Right lobe of liver (tissue), 6 donors: Measurements from ENCODE around the gene PTPRN2. TPM values are rescaled to one million over a fixed set of nuclear protein-coding genes. Genes with fewer than 3 reads are reported as not detected.

ENCODE experiments used
- ATAC-seq, 4 donors: fragments of 200-7000 bp; cut with Tn5 transposase; one replicate each; pipeline ENCODE4 v1.9.1; 2020; ENCODE audit warnings: mild to moderate bottlenecking in 4 of 4, moderate library complexity in 4 of 4
- DNase-seq, 3 donors: peaks; one replicate each; pipeline ENCODE4 v3.0.0-alpha.2; 2020
- H3K27ac ChIP-seq, 3 donors: fragments of 200-600 bp; one replicate each; pipeline ENCODE4 v1.8.0; 2022
- H3K27me3 ChIP-seq, 2 donors: fragments of 200-600 bp; one replicate each; pipeline ENCODE4 v1.8.0; 2022
- H3K36me3 ChIP-seq, 4 donors: fragments of 200-600 bp; sonication (generic) in 1 of 4; one replicate each; pipeline versions ENCODE4 v1.5.1 to v1.8.0; 2017 to 2022; ENCODE audit warnings: control low read depth in 1 of 4
- H3K4me1 ChIP-seq, 4 donors: fragments of 200-600 bp; sonication (generic) in 1 of 4; one replicate each; pipeline versions ENCODE4 v1.5.1 to v1.8.0; 2017 to 2022; ENCODE audit warnings: control low read depth in 1 of 4
- H3K4me3 ChIP-seq, 3 donors: fragments of 200-600 bp; one replicate each; pipeline ENCODE4 v1.8.0; 2022
- H3K9me3 ChIP-seq, 4 donors: fragments of 200-600 bp; sonication (generic) in 1 of 4; one replicate each; pipeline versions ENCODE4 v1.5.1 to v1.8.0; 2017 to 2022; ENCODE audit warnings: control low read depth in 1 of 4
- POLR2A ChIP-seq: fragments of 450-650 bp; IDR thresholded peaks from one replicate; pipeline ENCODE4 v1.6.1; 2017; ENCODE audit warnings: antibody characterized with exemption, mild to moderate bottlenecking
- WGBS: methylation state at CpG from one replicate; pipeline ENCODE4 v1.1.6; 2018; ENCODE audit warnings: low coverage, low lambda C conversion rate; ENCODE audit not compliant: insufficient coverage; ENCODE audit errors: missing lambda C conversion rate; 5-methylcytosine and 5-hydroxymethylcytosine counted together
- intact Hi-C, 2 donors: fragments of 100-400 bp; cut with DNase I; formaldehyde crosslinking; loops; one replicate each; pipeline versions ENCODE4 v1.11.2 to v1.14.1; 2022
- total RNA-seq, 6 experiments: library from RNA; depleted of rRNA in 2 of 6; stranded (reverse); fragments of >200 nt in 2 of 6; fragmentation: NEBNext Ultra II Directional in 3 of 6; extraction: Animal tissue kit (Norgen Biotek cat#: 25700) in 3 of 6; gene quantifications; one replicate each; pipeline versions ENCODE4 v1.1.0 to v1.2.4, GENCODE V29; 2016 to 2023
- TF ChIP-seq, protein P1 (sequence below), 4 donors: fragments of 200-600 bp in 3 of 4; fragments of 450-650 bp in 1 of 4; IDR thresholded peaks; one replicate each; pipeline versions ENCODE4 v1.5.1 to v1.8.0; 2016 to 2022; ENCODE audit warnings: antibody characterized with exemption in 4 of 4, mild to moderate bottlenecking in 2 of 4
- donor health status: DM: no; HTN: yes; CAD: no.
- donor health status: DM: no; HTN: no; CAD: no.
- donor health status: DM: no; HTN: no; CAD: no.
- donor health status: DM: no; HTN: yes; CAD: no.
- donor health status: DM: no; HTN: yes; CAD: no.

Gene PTPRN2
- total RNA-seq, 6 experiments from 2014 or later: 0.15 to 0.87 (median 0.67) TPM

DNA sequence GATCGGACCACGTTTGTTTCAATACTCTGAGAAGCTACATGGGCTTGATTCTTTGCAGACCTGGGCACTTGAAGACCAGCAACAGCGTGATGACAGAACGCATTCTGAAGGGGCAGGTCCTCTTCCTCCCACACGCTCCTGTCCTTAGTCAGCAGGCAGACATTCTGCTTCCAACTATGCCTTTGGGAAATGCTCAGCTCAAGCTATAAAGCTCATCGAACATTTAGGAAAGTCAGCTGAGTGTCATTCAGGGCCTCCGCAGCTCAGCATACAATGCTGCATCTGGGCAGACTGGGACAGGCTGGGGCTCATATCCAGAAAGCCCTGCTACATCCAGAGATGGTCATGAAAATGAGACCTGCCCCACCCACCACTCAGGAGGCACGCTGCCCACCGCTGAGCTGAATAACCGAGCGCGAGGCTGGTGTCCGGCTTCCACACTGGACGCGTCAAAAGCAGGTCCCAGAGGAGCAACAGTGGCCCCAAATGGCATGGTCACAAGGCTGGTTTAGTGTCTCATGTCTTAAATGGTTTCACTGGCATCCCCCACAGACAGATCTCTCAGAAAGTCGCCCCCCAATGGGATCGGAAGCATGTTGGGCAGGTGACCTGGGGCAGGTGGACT is 976.8 kb downstream of the PTPRN2 start:
- DNase-seq (no peak), ATAC-seq (no peak)
- WGBS: 68% methylated on average over 6 of the region's 17 CpGs
- TF ChIP-seq, protein P1, sequence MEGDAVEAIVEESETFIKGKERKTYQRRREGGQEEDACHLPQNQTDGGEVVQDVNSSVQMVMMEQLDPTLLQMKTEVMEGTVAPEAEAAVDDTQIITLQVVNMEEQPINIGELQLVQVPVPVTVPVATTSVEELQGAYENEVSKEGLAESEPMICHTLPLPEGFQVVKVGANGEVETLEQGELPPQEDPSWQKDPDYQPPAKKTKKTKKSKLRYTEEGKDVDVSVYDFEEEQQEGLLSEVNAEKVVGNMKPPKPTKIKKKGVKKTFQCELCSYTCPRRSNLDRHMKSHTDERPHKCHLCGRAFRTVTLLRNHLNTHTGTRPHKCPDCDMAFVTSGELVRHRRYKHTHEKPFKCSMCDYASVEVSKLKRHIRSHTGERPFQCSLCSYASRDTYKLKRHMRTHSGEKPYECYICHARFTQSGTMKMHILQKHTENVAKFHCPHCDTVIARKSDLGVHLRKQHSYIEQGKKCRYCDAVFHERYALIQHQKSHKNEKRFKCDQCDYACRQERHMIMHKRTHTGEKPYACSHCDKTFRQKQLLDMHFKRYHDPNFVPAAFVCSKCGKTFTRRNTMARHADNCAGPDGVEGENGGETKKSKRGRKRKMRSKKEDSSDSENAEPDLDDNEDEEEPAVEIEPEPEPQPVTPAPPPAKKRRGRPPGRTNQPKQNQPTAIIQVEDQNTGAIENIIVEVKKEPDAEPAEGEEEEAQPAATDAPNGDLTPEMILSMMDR (IDR thresholded peaks at IDR 0.05): no peak
- no peak for TF ChIP-seq POLR2A
- peaks cover 0 to 4% (median 0%) of the 10 kb centered on the region in 4 donors for H3K4me1 ChIP-seq
- no peak overlapping the region for H3K4me3 ChIP-seq
- H3K36me3 ChIP-seq: no peaks in the 10 kb centered on the region
- intact Hi-C loops: no loop called here
- H3K27ac ChIP-seq: no peak overlapping the region
- H3K9me3 ChIP-seq: no peaks in the 10 kb centered on the region
- no peaks in the 10 kb centered on the region for H3K27me3 ChIP-seq

DNA sequence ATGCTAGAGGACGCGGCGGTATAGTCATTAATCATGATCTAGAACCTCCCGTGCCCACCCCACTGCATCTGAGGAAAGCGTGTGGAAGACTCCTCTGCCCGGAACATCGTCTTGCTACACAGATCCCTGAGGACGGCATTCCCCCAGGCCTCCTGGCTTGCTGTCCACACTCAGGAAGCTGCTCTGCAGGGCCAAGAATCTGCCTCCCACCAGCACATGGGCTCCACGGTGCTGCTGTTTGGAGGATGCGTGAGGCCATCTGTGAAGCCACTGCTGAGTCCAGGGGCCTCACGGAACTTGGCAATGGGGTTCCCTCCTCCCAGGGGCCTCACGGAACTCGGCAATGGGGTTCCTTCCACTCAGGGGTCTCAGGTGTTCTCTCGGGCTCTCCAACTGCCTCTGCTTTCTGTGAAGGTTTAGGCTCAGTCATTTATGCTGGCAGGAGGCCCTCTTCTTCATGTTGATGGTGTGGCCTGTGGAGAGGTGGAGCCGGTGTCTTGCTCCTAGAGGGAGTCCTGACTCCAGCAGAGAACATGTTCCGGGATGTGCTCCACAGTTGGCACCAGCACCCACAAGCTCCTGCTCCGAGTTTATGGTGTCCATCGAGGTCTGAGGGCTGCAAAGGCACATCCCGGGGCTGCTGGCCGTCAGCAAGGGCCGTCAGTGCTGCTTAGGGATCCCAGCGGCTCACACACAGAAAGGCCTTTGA is 977.5 kb downstream of the PTPRN2 start:
- TF ChIP-seq, protein P1 (IDR thresholded peaks at IDR 0.05): no peak
- TF ChIP-seq POLR2A: no peak
- 40% methylated on average over 1 of the region's 22 CpGs for WGBS
- Histone ChIP-seq H3K27ac (no peak overlapping the region), H3K27me3 (no peaks in the 10 kb centered on the region), H3K4me3 (no peak overlapping the region), H3K36me3 (no peaks in the 10 kb centered on the region), H3K9me3 (no peaks in the 10 kb centered on the region), H3K4me1 (peaks cover 0 to 4% (median 0%) of the 10 kb centered on the region in 4 donors)
- intact Hi-C loops: no loop called here
- DNase-seq (no peak), ATAC-seq (no peak)

DNA sequence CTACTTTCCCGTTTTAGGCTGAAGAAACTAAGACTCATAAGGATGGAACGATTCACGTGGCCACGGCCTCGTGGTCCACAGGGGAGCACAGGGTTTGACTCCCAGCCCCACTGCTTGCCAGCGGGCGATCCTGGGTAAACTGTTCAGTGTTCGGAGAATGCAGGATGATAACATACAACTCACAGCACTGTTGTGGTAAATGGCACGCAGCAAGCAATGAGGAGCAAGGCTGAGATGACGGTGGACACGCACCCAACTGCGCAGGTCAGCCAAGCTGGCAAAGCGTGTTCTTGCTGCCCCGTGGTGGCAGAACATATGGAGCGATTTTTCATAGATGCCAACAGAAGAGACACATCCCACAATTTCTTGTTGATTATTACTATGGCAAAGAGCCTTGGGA is 978.1 kb downstream of the PTPRN2 start:
- DNase-seq (no peak), ATAC-seq (no peak)
- Histone ChIP-seq H3K27ac (no peak overlapping the region), H3K4me1 (peaks cover 0 to 4% (median 0%) of the 10 kb centered on the region in 4 donors), H3K27me3 (no peaks in the 10 kb centered on the region), H3K4me3 (no peak overlapping the region), H3K9me3 (no peaks in the 10 kb centered on the region), H3K36me3 (no peaks in the 10 kb centered on the region)
- no peak for TF ChIP-seq POLR2A
- TF ChIP-seq, protein P1 (IDR thresholded peaks at IDR 0.05): no peak
- intact Hi-C loops: no loop called here
- WGBS: 82% methylated on average over 13 of the region's 15 CpGs

DNA sequence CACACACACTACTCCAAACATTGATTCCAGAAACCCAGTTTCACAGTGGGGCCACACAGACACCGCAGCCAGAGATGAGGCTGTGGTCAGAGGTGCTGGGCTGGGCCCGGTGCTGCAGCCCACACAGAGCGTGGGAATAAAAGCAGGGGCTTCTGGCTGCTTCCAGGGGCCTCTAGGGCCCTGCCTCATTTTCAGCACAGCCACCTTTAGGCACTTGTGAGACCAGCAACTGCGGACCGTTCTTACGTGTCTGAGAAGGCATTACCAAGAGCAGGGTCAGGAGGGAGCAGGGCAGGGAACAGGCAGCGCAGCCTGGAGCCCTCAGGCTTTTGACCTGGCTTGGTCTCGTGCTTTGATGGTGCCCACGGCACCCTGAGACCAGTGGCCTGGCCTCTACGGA is 980.4 kb downstream of the PTPRN2 start:
- H3K4me3 ChIP-seq: no peak overlapping the region
- ATAC-seq (no peak), DNase-seq (no peak)
- WGBS: no CpG with 5 or more reads among the region's 10 CpGs
- H3K4me1 ChIP-seq: no peaks in the 10 kb centered on the region
- no peaks in the 10 kb centered on the region for H3K36me3 ChIP-seq
- H3K27me3 ChIP-seq: no peaks in the 10 kb centered on the region
- TF ChIP-seq, protein P1 (IDR thresholded peaks at IDR 0.05): no peak
- TF ChIP-seq POLR2A: no peak
- intact Hi-C loops: no loop called here
- no peak overlapping the region for H3K27ac ChIP-seq
- H3K9me3 ChIP-seq: no peaks in the 10 kb centered on the region
